Brain microvascular endothelial cell (primary cell): ENCODE results near the gene GPR78.

Experiments used
- DNase-seq: peaks from one replicate; pipeline ENCODE4 v3.0.0-alpha.2; 2020
- H3K27ac ChIP-seq: fragments of 250-450 bp; sonication (Bioruptor Pico); 2 replicates; pipeline ENCODE4 v1.5.1; 2020; ENCODE audit warnings: mild to moderate bottlenecking, moderate library complexity
- H3K27me3 ChIP-seq: fragments of 250-450 bp; sonication (Bioruptor Pico); replicated peaks from 2 replicates; pipeline ENCODE4 v1.5.1; 2020; ENCODE audit warnings: mild to moderate bottlenecking
- H3K36me3 ChIP-seq: fragments of 250-450 bp; sonication (Bioruptor Pico); replicated peaks from 2 replicates; pipeline ENCODE4 v1.5.1; 2020; ENCODE audit warnings: mild to moderate bottlenecking
- H3K4me3 ChIP-seq: 2 replicates; pipeline ENCODE4 v1.5.1; 2011; ENCODE audit warnings: low read depth, mild to moderate bottlenecking, control low read depth, low read length, moderate library complexity
- CTCF ChIP-seq: IDR thresholded peaks from 2 replicates; pipeline ENCODE4 v1.5.1; 2011; ENCODE audit warnings: low read depth, mild to moderate bottlenecking, moderate library complexity, low read length, control low read depth, inconsistent platforms; ENCODE audit errors: missing control alignments
- in situ Hi-C: cut with HindIII; loops from 2 replicates; pipeline ENCODE4 v1.10.0; 2017; ENCODE audit warnings: low sequenced_read_pairs, low pct_ligation_motif_present

Gene GPR78

GRCh38 chr4:8586671-8587468 lies 6.7 kb downstream of the GPR78 start:
- Histone ChIP-seq H3K36me3 (no peaks in the 10 kb centered on the region), H3K4me3 (no peak overlapping the region), H3K27me3 (peaks cover 30% of the 10 kb centered on the region), H3K27ac (no peak overlapping the region)
- in situ Hi-C loops = no loop called here
- DNase-seq = no peak
- no peak for TF ChIP-seq CTCF

GRCh38 chr4:8587469-8588195 lies 7.4 kb downstream of the GPR78 start:
- no peak overlapping the region for H3K4me3 ChIP-seq
- H3K27me3 ChIP-seq = peaks cover 35% of the 10 kb centered on the region
- no peaks in the 10 kb centered on the region for H3K36me3 ChIP-seq
- no peak for DNase-seq
- in situ Hi-C loops = no loop called here
- no peak overlapping the region for H3K27ac ChIP-seq
- no peak for TF ChIP-seq CTCF

- H3K4me3 ChIP-seq = no peak overlapping the region
- H3K27ac ChIP-seq = no peak overlapping the region
- DNase-seq = no peak
- no peak for TF ChIP-seq CTCF
- H3K27me3 ChIP-seq = peaks cover 40% of the 10 kb centered on the region
- no peaks in the 10 kb centered on the region for H3K36me3 ChIP-seq
- in situ Hi-C loops = no loop called here
Measured at GRCh38 chr4:8588196-8588470, 7.9 kb downstream of the GPR78 start.

GRCh38 chr4:8589336-8589735 lies 9.1 kb downstream of the GPR78 start:
- in situ Hi-C loops = no loop called here
- Histone ChIP-seq H3K27me3 (peaks cover 51% of the 10 kb centered on the region), H3K36me3 (no peaks in the 10 kb centered on the region)

GRCh38 chr4:8589823-8590545 lies 9.8 kb downstream of the GPR78 start:
- no peak for TF ChIP-seq CTCF
- in situ Hi-C loops = no loop called here
- no peak for DNase-seq
- H3K27me3 ChIP-seq = peaks cover 51% of the 10 kb centered on the region
- no peak overlapping the region for H3K27ac ChIP-seq
- H3K36me3 ChIP-seq = no peaks in the 10 kb centered on the region
- no peak overlapping the region for H3K4me3 ChIP-seq

More at GRCh38 chr4:8589336-8589735, 9.1 kb downstream of the GPR78 start:
- Histone ChIP-seq H3K4me3 (no peak overlapping the region), H3K27ac (no peak overlapping the region)
- no peak for TF ChIP-seq CTCF
- no peak for DNase-seq
